Heart right ventricle (tissue), 16 donors: ENCODE data around the gene IL1RAPL2. TPM values are rescaled to one million over a fixed set of nuclear protein-coding genes. Genes with fewer than 3 reads are reported as not detected.

Source experiments
- ATAC-seq, 8 donors: fragments of 200-7000 bp; cut with Tn5 transposase; one replicate each; pipeline ENCODE4 v1.9.1; 2020; ENCODE audit warnings: mild to moderate bottlenecking in 8 of 8, moderate library complexity in 8 of 8, moderate number of reproducible peaks in 1 of 8
- DNase-seq, 2 donors: peaks; one replicate each; pipeline ENCODE4 v3.0.0-alpha.2; 2020
- H3K27ac ChIP-seq, 10 donors: fragments of 200-600 bp; sonication (generic) in 2 of 10; one replicate each; pipeline versions ENCODE4 v1.5.0 to v1.8.0; 2020 to 2022; ENCODE audit warnings: mild to moderate bottlenecking in 3 of 10
- H3K27me3 ChIP-seq, 7 donors: fragments of 200-600 bp; one replicate each; pipeline ENCODE4 v1.8.0; 2021 to 2022; ENCODE audit warnings: mild to moderate bottlenecking in 2 of 7
- H3K36me3 ChIP-seq, 9 donors: fragments of 200-600 bp; sonication (generic) in 1 of 9; one replicate each; pipeline versions ENCODE4 v1.5.0 to v1.8.0; 2020 to 2022; ENCODE audit warnings: mild to moderate bottlenecking in 2 of 9
- H3K4me1 ChIP-seq, 9 donors: fragments of 200-600 bp; sonication (generic) in 1 of 9; one replicate each; pipeline versions ENCODE4 v1.5.0 to v1.8.0; 2020 to 2022; ENCODE audit warnings: mild to moderate bottlenecking in 4 of 9
- H3K4me3 ChIP-seq, 10 donors: fragments of 200-600 bp; sonication (generic) in 2 of 10; one replicate each; pipeline versions ENCODE4 v1.5.0 to v1.8.0; 2020 to 2022; ENCODE audit warnings: mild to moderate bottlenecking in 7 of 10, moderate library complexity in 2 of 10
- H3K9me3 ChIP-seq, 11 donors: fragments of 200-600 bp in 10 of 11; sonication (generic) in 2 of 11; one replicate each; pipeline versions ENCODE4 v1.5.0 to v1.8.0; 2013 to 2022; ENCODE audit warnings: mild to moderate bottlenecking in 2 of 11, control low read depth in 1 of 11, moderate library complexity in 1 of 11
- WGBS, 2 donors: extraction: QIAGEN DNeasy Blood & Tissue Kit; methylation state at CpG; one replicate each; pipeline ENCODE4 v1.1.7; 2013; ENCODE audit warnings: inconsistent platforms in 1 of 2; 5-methylcytosine and 5-hydroxymethylcytosine counted together
- intact Hi-C, 10 donors: fragments of 100-400 bp; cut with DNase I; formaldehyde crosslinking; loops; one replicate each; pipeline versions ENCODE4 v1.11.1 to v1.14.2; 2022
- polyA plus RNA-seq, 2 donors: library from polyadenylated mRNA; stranded (reverse); fragments of 200-250 nt; gene quantifications; one replicate each; pipeline ENCODE4 v1.2.3, GENCODE V29; 2013
- total RNA-seq, 10 donors: library from RNA; stranded (reverse); fragmentation: NEBNext Ultra II Directional in 3 of 10; extraction: Animal tissue kit (Norgen Biotek cat#: 25700) in 3 of 10; gene quantifications; one replicate each; pipeline versions ENCODE4 v1.2.1 to v1.2.4, GENCODE V29; 2021 to 2023
- TF ChIP-seq, protein P1 (sequence below), 9 donors: fragments of 200-600 bp; sonication (generic) in 2 of 9; IDR thresholded peaks; one replicate each; pipeline versions ENCODE4 v1.5.0 to v1.8.0; 2021 to 2022; ENCODE audit warnings: antibody characterized with exemption in 9 of 9, mild to moderate bottlenecking in 5 of 9, moderate library complexity in 1 of 9
- donor health status: Arrhythmogenic right ventricular cardiomyopathy.
- donor health status: ischemic (EF 13 %, LVEDD 7.1; RV severe dilation, severe dysfunction).
- donor health status: healthy with polysubstance abuse.
- donor health status: DM: no; HTN: yes; CAD: no.
- donor health status: DM: no; HTN: no; CAD: no.
- donor health status: ischemic (EF 25% LVEDD 6.9; RV normal size, moderate dysfunction).
- donor health status: ischemic (EF 25% LVEDD 5.7; RV mildly dilated, moderate dysfunction).
- donor health status: healthy.
- donor health status: DM: yes; HTN: yes; CAD: no.
- donor health status: Ischemic cardiomyopathy.
- donor health status: ischemic (EF 35%, LVEDD 5.7; RV mildly dilated, moderate dysfunction).
- donor health status: nonischemic (EF 11% LVEDD 7.7; RV severe dilation, severe dysfunction).
- donor health status: DM: yes; HTN: yes; CAD: no.
- donor health status: PGD.
- donor health status: ischemic (EF 29% LVEDD 5.4; RV normal size, mild dysfunction).
- donor health status: nonischemic (EF 23%, LVEDD 6.1; RV moderate dilation, normal function).

IL1RAPL2 gene
- total and polyA plus RNA-seq, 12 donors: 0.01 TPM; not detected in 11

GRCh38 chrX:105483011-105483410 is 917.0 kb downstream of the IL1RAPL2 start:
- peaks cover 0 to 9% (median 0%) of the 10 kb centered on the region in 11 donors for H3K9me3 ChIP-seq
- no peak overlapping the region for H3K27ac ChIP-seq
- H3K4me1 ChIP-seq: no peaks in the 10 kb centered on the region
- no peaks in the 10 kb centered on the region for H3K27me3 ChIP-seq
- DNase-seq (no peak), ATAC-seq (peak in 2 of 8 donors; percentile 42 to 64)
- intact Hi-C loops: no loop called here
- H3K4me3 ChIP-seq: no peak overlapping the region
- TF ChIP-seq, protein P1, sequence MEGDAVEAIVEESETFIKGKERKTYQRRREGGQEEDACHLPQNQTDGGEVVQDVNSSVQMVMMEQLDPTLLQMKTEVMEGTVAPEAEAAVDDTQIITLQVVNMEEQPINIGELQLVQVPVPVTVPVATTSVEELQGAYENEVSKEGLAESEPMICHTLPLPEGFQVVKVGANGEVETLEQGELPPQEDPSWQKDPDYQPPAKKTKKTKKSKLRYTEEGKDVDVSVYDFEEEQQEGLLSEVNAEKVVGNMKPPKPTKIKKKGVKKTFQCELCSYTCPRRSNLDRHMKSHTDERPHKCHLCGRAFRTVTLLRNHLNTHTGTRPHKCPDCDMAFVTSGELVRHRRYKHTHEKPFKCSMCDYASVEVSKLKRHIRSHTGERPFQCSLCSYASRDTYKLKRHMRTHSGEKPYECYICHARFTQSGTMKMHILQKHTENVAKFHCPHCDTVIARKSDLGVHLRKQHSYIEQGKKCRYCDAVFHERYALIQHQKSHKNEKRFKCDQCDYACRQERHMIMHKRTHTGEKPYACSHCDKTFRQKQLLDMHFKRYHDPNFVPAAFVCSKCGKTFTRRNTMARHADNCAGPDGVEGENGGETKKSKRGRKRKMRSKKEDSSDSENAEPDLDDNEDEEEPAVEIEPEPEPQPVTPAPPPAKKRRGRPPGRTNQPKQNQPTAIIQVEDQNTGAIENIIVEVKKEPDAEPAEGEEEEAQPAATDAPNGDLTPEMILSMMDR (IDR thresholded peaks at IDR 0.05): no peak
- no peaks in the 10 kb centered on the region for H3K36me3 ChIP-seq

DNA sequence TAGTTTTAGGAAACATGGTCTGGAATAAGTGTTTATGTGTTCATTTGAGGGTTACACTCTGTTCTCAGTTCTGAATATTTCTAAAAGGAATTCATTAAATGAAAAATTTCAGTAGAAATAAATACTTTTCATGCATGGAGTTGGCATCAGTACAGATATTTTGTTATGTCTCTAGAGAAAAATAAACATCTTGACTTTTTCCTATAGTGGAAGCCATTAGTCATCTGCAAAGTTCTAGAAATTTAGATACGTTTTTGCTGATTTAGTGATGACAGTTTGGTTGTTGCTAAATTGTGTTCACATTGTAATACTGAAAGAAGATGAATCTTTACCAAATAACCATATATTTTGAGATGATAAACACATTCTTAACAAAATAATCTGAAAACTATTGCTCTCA is 922.7 kb downstream of the IL1RAPL2 start:
- WGBS, 2 donors: 35 to 56% methylated on average over 1 of the region's 1 CpG
- no peak for DNase-seq
- no peak for ATAC-seq
- no peaks in the 10 kb centered on the region for H3K4me1 ChIP-seq
- H3K4me3 ChIP-seq: no peak overlapping the region
- H3K27ac ChIP-seq: no peak overlapping the region
- no peaks in the 10 kb centered on the region for H3K36me3 ChIP-seq
- peaks cover 0 to 5% (median 0%) of the 10 kb centered on the region in 7 donors for H3K27me3 ChIP-seq
- intact Hi-C loops: no loop called here
- TF ChIP-seq, protein P1 (IDR thresholded peaks at IDR 0.05): no peak
- H3K9me3 ChIP-seq: peaks cover 0 to 9% (median 0%) of the 10 kb centered on the region in 11 donors

GRCh38 chrX:105495376-105495775 is 929.4 kb downstream of the IL1RAPL2 start:
- Histone ChIP-seq H3K36me3 (no peaks in the 10 kb centered on the region), H3K9me3 (peaks cover 0 to 14% (median 0%) of the 10 kb centered on the region in 11 donors), H3K27me3 (peaks cover 0 to 17% (median 0%) of the 10 kb centered on the region in 7 donors), H3K4me3 (no peak overlapping the region), H3K4me1 (no peaks in the 10 kb centered on the region), H3K27ac (no peak overlapping the region)
- intact Hi-C loops: no loop called here
- DNase-seq (no peak), ATAC-seq (no peak)
- TF ChIP-seq, protein P1 (IDR thresholded peaks at IDR 0.05): no peak

DNA sequence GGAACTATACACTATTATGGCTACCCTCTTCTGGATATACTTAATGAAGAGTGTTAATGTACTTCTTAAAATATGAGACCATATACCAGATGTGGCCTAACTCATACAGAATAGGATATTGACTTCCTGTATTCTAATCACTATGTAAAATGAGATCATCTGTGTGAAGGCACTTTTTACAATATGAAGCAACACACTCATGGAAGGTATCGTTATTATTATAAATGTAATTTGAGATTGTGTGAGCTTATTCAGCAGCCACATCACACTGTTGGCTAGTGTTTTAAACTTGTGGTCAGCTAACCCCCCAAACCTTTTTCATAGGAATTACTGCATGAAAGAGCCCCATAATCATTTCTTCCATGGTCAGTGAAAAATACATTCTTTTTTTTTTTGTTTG is 936.3 kb downstream of the IL1RAPL2 start:
- WGBS, 2 donors: 74 to 84% methylated on average over 1 of the region's 1 CpG

More for the DNA sequence above, 936.3 kb downstream of the IL1RAPL2 start:
- ATAC-seq (no peak), DNase-seq (no peak)
- TF ChIP-seq, protein P1 (IDR thresholded peaks at IDR 0.05): no peak
- H3K4me3 ChIP-seq: no peak overlapping the region
- H3K9me3 ChIP-seq: peaks cover 0 to 14% (median 0%) of the 10 kb centered on the region in 11 donors
- no peaks in the 10 kb centered on the region for H3K4me1 ChIP-seq
- intact Hi-C loops: no loop called here
- H3K27me3 ChIP-seq: no peaks in the 10 kb centered on the region
- no peak overlapping the region for H3K27ac ChIP-seq
- H3K36me3 ChIP-seq: no peaks in the 10 kb centered on the region
